Measurements from ENCODE around the gene TRRAP. TPM values are rescaled to one million over a fixed set of nuclear protein-coding genes. Genes with fewer than 3 reads are reported as not detected.

TRRAP gene
- polyA plus RNA-seq, 1 donor from 2014 or later = 12.9 TPM

DNA sequence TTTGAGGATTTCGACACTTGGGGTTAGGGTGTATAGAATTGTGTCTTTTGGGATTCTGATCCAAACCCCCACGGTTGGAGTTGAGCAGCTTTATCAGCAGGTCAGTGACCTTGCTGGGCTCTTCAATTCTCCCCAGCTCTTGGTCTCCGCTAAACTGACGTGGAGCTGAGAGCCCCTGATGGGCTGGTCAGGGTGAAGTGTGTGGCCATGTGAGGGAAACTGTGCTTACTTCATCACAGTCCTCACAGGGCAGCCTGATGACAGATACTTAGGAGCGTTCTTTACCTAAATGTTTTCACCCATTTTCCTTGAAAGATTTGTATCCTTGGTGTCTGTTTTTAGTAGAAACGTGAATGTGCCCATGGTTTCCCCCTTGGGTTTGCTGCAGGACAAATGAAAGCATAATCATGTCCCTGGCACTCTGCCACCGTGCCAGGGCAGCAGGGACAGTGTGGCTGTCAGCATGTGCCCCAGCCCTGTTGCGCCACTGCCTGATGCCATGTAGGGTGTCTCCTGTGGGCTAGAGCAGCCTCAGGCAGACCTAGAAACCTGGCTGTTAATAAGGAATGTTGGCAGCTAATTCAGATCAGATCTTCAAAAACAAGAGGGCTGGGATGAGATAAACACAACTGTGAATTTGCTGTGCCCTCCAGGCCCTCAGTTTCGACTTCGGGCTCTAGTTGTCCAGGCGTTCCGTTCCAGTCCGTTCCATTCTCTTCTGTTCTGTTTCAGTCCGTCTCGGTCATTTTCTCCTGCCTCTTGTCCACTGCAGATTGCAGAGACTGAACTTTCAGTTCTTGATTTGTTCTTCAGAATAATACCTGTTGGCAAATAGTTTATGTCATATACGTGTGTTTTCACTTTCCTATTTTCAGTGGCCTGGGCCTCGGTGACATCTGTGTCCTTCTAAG is 96.8 kb downstream of the TRRAP start:
- Histone ChIP-seq H3K9me3 (ENCODE audit: low read length) (no peaks in the 10 kb centered on the region), H3K4me2 (ENCODE audit: low read length) (no peak overlapping the region), H2AFZ (ENCODE audit: low read depth, low read length) (no peak overlapping the region), H3K27ac (ENCODE audit: low read length) (no peak overlapping the region), H3K4me3 (ENCODE audit: low read length) (no peak overlapping the region), H3K9ac (ENCODE audit: low read length) (no peak overlapping the region), H3K27me3 (ENCODE audit: insufficient read depth, low read depth, low read length) (no peaks in the 10 kb centered on the region), H3F3A (ENCODE audit: insufficient read depth, low read length, poor library complexity, severe bottlenecking) (no peaks in the 10 kb centered on the region), H4K20me1 (ENCODE audit: insufficient read depth) (no peaks in the 10 kb centered on the region), H3K9me2 (ENCODE audit: insufficient read depth, low read length) (no peaks in the 10 kb centered on the region), H3K36me3 (ENCODE audit: insufficient read depth, low read length) (peaks cover 6% of the 10 kb centered on the region), H3K79me2 (replicated peaks; ENCODE audit: insufficient read depth, low read length) (no peaks in the 10 kb centered on the region)
- TF ChIP-seq POLR2AphosphoS5 (IDR thresholded peaks at IDR 0.05) = no peak
- no peak for TF ChIP-seq MXI1 (conservative IDR thresholded peaks at IDR 0.05; ENCODE audit: poor library complexity, severe bottlenecking)
- TF ChIP-seq RAD21 (conservative IDR thresholded peaks at IDR 0.05) = no peak
- TF ChIP-seq, protein P1, sequence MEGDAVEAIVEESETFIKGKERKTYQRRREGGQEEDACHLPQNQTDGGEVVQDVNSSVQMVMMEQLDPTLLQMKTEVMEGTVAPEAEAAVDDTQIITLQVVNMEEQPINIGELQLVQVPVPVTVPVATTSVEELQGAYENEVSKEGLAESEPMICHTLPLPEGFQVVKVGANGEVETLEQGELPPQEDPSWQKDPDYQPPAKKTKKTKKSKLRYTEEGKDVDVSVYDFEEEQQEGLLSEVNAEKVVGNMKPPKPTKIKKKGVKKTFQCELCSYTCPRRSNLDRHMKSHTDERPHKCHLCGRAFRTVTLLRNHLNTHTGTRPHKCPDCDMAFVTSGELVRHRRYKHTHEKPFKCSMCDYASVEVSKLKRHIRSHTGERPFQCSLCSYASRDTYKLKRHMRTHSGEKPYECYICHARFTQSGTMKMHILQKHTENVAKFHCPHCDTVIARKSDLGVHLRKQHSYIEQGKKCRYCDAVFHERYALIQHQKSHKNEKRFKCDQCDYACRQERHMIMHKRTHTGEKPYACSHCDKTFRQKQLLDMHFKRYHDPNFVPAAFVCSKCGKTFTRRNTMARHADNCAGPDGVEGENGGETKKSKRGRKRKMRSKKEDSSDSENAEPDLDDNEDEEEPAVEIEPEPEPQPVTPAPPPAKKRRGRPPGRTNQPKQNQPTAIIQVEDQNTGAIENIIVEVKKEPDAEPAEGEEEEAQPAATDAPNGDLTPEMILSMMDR (IDR thresholded peaks at IDR 0.05; ENCODE audit: poor library complexity, severe bottlenecking) = no peak
- TF ChIP-seq SMC3 (conservative IDR thresholded peaks at IDR 0.05; ENCODE audit: poor library complexity) = no peak
- TF ChIP-seq EP300 (conservative IDR thresholded peaks at IDR 0.05; ENCODE audit: poor library complexity, severe bottlenecking) = no peak

DNA sequence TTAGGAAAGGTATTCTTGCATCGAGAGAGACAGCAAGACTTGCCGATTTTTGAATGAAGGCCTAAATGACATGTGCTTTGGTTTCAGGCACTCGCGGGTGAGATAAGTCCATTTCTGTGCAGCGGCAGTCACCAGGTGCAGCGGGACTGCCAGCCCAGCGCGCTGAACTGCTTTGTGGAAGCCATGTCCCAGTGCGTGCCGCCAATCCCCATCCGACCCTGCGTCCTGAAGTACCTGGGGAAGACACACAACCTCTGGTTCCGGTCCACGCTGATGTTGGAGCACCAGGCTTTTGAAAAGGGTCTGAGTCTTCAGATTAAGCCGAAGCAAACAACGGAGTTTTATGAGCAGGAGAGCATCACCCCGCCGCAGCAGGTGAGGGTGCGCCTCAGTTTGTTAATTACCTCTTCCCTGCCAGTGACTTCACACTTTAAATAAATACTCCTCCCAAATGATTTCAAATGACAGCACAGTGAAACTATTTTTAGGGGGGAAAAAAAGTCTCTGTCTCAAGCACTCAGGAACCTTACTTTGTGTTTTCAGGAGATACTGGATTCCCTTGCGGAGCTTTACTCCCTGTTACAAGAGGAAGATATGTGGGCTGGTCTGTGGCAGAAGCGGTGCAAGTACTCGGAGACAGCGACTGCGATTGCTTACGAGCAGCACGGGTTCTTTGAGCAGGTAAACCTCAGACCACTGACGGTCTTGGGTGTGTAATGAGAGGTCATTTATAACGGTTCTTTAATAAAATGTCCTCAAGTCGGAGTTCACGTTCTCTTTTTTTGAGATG is 98.3 kb downstream of the TRRAP start:
- Histone ChIP-seq H3K27ac (ENCODE audit: low read length) (no peak overlapping the region), H3K9me3 (ENCODE audit: low read length) (no peaks in the 10 kb centered on the region), H3K36me3 (ENCODE audit: insufficient read depth, low read length) (peaks cover 6% of the 10 kb centered on the region), H3K79me2 (replicated peaks; ENCODE audit: insufficient read depth, low read length) (no peaks in the 10 kb centered on the region), H3K4me2 (ENCODE audit: low read length) (no peak overlapping the region), H4K20me1 (ENCODE audit: insufficient read depth) (no peaks in the 10 kb centered on the region), H2AFZ (ENCODE audit: low read depth, low read length) (no peak overlapping the region), H3K4me3 (ENCODE audit: low read length) (no peak overlapping the region), H3K9ac (ENCODE audit: low read length) (no peak overlapping the region), H3K27me3 (ENCODE audit: insufficient read depth, low read depth, low read length) (no peaks in the 10 kb centered on the region), H3F3A (ENCODE audit: insufficient read depth, low read length, poor library complexity, severe bottlenecking) (no peaks in the 10 kb centered on the region), H3K9me2 (ENCODE audit: insufficient read depth, low read length) (no peaks in the 10 kb centered on the region)
- TF ChIP-seq, protein P2, sequence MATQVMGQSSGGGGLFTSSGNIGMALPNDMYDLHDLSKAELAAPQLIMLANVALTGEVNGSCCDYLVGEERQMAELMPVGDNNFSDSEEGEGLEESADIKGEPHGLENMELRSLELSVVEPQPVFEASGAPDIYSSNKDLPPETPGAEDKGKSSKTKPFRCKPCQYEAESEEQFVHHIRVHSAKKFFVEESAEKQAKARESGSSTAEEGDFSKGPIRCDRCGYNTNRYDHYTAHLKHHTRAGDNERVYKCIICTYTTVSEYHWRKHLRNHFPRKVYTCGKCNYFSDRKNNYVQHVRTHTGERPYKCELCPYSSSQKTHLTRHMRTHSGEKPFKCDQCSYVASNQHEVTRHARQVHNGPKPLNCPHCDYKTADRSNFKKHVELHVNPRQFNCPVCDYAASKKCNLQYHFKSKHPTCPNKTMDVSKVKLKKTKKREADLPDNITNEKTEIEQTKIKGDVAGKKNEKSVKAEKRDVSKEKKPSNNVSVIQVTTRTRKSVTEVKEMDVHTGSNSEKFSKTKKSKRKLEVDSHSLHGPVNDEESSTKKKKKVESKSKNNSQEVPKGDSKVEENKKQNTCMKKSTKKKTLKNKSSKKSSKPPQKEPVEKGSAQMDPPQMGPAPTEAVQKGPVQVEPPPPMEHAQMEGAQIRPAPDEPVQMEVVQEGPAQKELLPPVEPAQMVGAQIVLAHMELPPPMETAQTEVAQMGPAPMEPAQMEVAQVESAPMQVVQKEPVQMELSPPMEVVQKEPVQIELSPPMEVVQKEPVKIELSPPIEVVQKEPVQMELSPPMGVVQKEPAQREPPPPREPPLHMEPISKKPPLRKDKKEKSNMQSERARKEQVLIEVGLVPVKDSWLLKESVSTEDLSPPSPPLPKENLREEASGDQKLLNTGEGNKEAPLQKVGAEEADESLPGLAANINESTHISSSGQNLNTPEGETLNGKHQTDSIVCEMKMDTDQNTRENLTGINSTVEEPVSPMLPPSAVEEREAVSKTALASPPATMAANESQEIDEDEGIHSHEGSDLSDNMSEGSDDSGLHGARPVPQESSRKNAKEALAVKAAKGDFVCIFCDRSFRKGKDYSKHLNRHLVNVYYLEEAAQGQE (IDR thresholded peaks at IDR 0.05; ENCODE audit: borderline replicate concordance) = no peak
- TF ChIP-seq, protein P1 (IDR thresholded peaks at IDR 0.05; ENCODE audit: poor library complexity, severe bottlenecking) = no peak
- TF ChIP-seq RAD21 (conservative IDR thresholded peaks at IDR 0.05) (no peak), POLR2AphosphoS5 (IDR thresholded peaks at IDR 0.05) (no peak), TAF1 (IDR thresholded peaks at IDR 0.05; ENCODE audit: low read depth) (no peak), MXI1 (conservative IDR thresholded peaks at IDR 0.05; ENCODE audit: poor library complexity, severe bottlenecking) (no peak), EP300 (conservative IDR thresholded peaks at IDR 0.05; ENCODE audit: poor library complexity, severe bottlenecking) (no peak), SMC3 (conservative IDR thresholded peaks at IDR 0.05; ENCODE audit: poor library complexity) (no peak)

Data from neural cell (in vitro differentiated cells).